LNCaP clone FGC (cell line): ENCODE measurements around the gene GFOD1.

Experiments used
- DNase-seq: peaks from one replicate; pipeline ENCODE4 v3.0.0-alpha.2; 2011; ENCODE audit warnings: low read depth
- H3K4me3 ChIP-seq: 2 replicates; pipeline ENCODE4 v1.5.1; 2011; ENCODE audit warnings: mild to moderate bottlenecking, low read depth, low read length, control low read depth
- CTCF ChIP-seq: IDR thresholded peaks from 2 replicates; pipeline ENCODE4 v1.5.1; 2012; ENCODE audit warnings: mild to moderate bottlenecking; ENCODE audit not compliant: control insufficient read depth, insufficient read depth; ENCODE audit errors: extremely low read depth

GFOD1 gene

GRCh38 chr6:13349811-13350506 is 137.4 kb downstream of the GFOD1 start:
- no peak for DNase-seq
- no peak overlapping the region for H3K4me3 ChIP-seq
- TF ChIP-seq CTCF = no peak

GRCh38 chr6:13348334-13349113 is 138.9 kb downstream of the GFOD1 start:
- no peak for TF ChIP-seq CTCF
- DNase-seq = no peak
- no peak overlapping the region for H3K4me3 ChIP-seq

- no peak for DNase-seq
- no peak overlapping the region for H3K4me3 ChIP-seq
- no peak for TF ChIP-seq CTCF
These were observed 141.2 kb downstream of the GFOD1 start for GRCh38 chr6:13346245-13346644.

- no peak for DNase-seq
- TF ChIP-seq CTCF = no peak
- H3K4me3 ChIP-seq = no peak overlapping the region
These were observed 144.9 kb downstream of the GFOD1 start for GRCh38 chr6:13342414-13343019.

GRCh38 chr6:13339863-13340630 is 147.4 kb downstream of the GFOD1 start:
- H3K4me3 ChIP-seq = no peak overlapping the region
- TF ChIP-seq CTCF = no peak
- no peak for DNase-seq

- TF ChIP-seq CTCF = no peak
- H3K4me3 ChIP-seq = no peak overlapping the region
- DNase-seq = no peak
These were observed 149.4 kb downstream of the GFOD1 start for GRCh38 chr6:13338038-13338437.
